22Rv1 (cell line): Measurements from ENCODE around the gene MAEA.

Experiments
- CTCF ChIP-seq: fragments of 450-650 bp; IDR thresholded peaks from 2 replicates; pipeline ENCODE4 v1.5.1; 2017; ENCODE audit warnings: mild to moderate bottlenecking
- ZFX ChIP-seq: fragments of 450-650 bp; IDR thresholded peaks from 2 replicates; pipeline ENCODE4 v1.6.1; 2017; ENCODE audit warnings: antibody characterized with exemption, borderline replicate concordance

GRCh38 chr4:1294891-1295290 is 5.2 kb downstream of the MAEA start:
- TF ChIP-seq CTCF (no peak), ZFX (no peak)
